ENCODE results near the gene C2orf49.

The C2orf49 gene

GRCh38 chr2:105337122-105338019 lies at the start of gene C2orf49:
Gene C2orf49, plus strand, starts transcription at chr2:105337540. Its CDS starts 48 bp downstream, at chr2:105337588.
- DNase-seq (ENCODE audit: low spot score): peak; percentile 92

GRCh38 chr2:105287692-105288091 lies 49.6 kb upstream of the C2orf49 start:
- DNase-seq (ENCODE audit: low spot score): peak; percentile 43

DNA sequence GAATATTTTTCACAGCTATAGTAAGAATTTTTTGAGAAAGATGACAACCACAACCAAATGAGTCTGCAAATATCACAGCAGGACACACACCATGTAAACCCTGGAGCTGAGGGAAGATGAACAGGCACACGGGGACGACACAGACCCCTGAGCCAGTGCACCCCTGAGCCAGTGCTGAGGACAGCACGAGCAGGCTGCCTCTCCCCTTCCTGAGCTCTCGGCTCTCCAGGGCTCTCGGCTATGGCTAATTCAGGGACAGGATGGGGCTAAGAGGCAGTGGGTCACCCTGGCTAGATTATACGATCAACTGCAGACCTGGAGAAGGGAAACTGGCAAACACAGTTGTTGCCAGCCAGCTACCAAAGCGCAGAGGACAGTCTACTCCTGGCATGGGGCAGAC lies 49.2 kb upstream of the C2orf49 start:
- no peak for DNase-seq (ENCODE audit: low spot score)

DNA sequence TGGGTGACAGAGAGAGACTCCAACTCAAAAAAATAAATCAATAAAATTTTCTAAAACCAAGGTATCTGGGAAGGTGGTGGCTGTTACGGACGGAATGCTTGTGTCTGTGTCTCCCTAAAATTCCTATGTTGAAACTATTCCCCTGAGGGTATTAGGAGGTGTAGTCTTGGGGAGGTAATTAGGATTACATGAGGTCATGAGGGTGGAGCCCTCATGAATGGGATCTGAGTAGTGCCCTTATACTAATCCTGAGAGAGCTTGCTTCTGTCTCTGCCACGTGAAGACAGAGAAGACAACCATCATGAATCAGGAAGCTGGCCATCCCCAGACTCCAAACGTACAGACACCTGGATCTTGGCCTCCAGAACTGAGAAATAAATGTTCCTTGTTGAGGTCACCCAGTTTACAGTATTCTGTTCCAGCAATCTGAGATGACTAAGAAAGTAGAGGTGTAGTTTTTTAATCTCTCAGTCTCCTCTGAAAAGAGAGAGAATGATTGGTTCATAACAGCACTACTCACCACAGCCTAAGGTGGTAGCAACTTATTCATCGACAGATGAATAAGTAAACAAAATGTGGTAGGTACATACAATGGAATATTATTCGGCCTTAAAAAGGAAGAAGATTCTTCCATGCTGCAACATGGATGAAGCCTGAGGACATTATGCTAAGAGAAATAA lies 46.2 kb upstream of the C2orf49 start:
- DNase-seq (ENCODE audit: low spot score): no peak

DNA sequence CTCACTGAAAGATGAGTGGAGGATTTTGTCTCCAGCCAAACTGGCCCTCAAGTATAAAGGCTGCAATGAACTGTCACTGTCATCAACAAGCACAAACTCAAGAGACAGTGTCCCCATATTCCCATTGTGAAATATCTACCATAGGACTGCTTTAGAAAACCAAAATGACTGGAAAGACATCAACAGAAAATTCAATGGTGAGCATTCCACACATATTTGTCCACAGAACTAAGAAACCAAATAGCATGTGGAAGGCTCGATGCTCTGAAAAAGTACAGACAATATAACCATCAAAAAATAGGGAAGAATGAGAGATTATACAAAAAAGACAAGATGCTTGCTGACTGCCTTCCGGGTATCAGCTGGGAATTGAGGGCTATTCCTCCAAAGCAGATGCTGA lies 45.4 kb upstream of the C2orf49 start:
- no peak for DNase-seq (ENCODE audit: low spot score)

DNA sequence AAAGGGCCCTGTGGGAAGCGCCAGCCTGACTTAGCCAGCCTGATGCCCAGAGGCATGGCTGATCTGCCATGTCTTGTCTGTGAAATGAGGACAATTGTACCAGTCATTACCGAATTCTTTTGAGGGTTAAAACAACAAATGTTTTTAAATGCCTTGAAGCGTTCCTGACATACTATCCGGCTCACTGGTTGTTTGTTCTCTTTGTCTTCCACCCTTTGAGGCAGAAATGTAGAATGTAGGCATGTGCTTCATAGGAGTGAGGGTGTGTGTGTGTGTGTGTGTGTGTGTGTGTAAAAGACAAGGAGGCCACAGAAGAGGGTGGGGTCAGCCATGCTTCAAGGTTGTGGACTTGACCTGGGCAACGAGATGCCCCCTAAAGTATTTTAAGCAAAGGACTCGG lies 43.3 kb upstream of the C2orf49 start:
- DNase-seq (ENCODE audit: low spot score): no peak

- DNase-seq (ENCODE audit: low spot score): peak; percentile 76
Measured at GRCh38 chr2:105294844-105295481, 42.4 kb upstream of the C2orf49 start.

DNA sequence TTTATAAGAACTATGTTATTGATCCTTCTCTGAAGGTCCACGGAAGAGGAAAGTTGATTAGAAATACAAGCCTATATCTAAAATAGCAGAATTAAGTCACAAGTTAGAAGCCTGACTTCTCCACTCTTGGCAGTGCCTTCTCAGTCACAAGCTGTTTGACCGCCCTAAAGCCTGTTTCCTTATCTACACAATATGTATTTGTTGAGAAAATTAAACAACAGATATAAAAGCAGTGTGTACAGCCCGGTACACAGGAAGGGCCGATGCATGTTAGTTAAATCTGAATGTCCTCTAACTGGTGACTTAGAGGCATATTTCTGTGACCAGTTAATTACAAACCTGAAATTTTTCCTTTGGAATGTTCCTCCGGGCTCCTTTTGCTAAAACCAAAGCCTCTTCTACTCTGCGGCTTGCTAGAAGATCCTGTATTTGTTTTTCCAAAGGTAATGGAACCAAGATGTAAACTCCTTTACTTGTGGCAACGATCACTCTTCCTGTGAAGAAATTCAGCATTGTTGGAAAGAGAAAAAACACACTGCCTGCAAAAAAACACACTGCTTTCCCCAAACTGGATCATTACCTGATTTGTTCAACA lies 41.2 kb upstream of the C2orf49 start:
- DNase-seq (ENCODE audit: low spot score): no peak

DNA sequence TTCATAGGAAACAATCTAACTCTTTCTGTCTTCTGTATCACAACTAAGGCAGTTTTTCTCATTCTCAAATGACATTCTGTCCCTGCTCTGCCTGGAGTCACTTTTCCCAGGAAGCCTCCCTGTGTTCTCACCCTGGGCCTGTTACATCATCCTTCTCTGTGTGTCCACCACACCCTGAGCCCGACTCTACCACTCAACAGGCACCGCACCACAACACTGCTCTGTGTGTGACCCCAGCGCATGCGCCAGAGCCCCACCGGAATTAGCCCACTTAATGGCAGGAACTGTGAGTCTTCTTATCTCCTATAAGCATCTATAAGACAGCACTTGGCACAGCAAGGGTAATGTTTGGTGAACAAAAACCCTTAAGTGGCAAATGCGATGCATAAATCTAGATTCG lies 40.1 kb upstream of the C2orf49 start:
- no peak for DNase-seq (ENCODE audit: low spot score)

GRCh38 chr2:105298017-105298416 lies 39.3 kb upstream of the C2orf49 start:
- no peak for DNase-seq (ENCODE audit: low spot score)

DNA sequence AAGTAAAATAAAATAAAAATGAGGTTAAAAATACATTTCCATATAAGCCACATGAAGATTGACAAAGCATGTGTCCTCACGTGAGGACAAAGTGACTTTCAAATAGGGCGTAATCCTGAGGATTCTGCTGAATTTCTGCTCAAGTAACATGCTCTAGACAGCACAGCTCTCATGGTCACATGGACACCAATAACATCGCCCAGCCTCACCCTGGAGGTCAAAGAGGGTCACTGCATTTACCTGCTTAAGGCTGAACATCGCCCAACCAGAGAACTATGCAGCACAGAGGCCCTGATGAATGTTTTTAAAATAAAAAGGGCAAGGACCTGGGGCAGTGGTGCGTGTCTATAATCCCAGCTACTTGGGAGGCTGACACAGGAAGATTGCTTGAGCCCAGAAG lies 38.0 kb upstream of the C2orf49 start:
- DNase-seq (ENCODE audit: low spot score): no peak

- DNase-seq (ENCODE audit: low spot score): no peak
Measured at GRCh38 chr2:105301646-105302045, 35.7 kb upstream of the C2orf49 start.

DNA sequence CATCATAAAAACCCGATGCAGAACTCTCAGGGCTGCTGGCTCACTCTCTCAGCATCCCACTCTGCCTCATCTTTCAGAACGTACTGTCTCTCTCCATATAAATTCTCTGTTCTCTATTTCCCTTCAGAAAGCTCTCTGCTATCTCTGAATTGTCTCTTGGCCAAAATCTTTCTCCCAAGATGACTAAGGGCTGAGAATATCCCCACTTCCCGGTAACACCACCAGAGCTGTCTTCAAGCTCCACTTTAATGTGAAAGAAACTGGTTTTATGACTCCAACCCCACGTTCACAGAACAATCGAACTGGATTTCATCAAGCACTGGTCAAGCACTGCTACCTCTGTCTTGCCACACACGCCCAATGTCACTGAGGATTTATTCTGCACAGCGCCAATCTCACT lies 30.2 kb upstream of the C2orf49 start:
- DNase-seq (ENCODE audit: low spot score): no peak

DNA sequence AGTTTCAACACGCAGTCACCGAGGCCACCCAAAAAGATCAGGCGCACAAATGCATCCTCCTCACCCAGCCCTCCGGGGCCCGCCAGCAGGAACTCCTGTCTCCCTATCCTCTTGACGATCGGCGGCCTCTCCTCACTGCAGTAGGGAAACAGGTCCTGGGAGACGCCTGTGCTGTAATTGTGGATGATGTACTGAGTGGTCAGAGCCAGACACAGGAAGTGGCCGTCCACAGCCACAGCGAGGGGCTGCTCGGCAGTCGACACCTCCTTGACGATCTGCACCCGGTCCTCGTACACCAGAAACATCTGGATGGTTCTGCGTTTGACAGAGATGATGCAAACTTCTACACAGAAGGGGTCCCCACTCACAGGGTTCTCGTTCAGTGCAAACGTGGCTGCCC lies 29.8 kb upstream of the C2orf49 start:
- DNase-seq (ENCODE audit: low spot score): no peak

DNA sequence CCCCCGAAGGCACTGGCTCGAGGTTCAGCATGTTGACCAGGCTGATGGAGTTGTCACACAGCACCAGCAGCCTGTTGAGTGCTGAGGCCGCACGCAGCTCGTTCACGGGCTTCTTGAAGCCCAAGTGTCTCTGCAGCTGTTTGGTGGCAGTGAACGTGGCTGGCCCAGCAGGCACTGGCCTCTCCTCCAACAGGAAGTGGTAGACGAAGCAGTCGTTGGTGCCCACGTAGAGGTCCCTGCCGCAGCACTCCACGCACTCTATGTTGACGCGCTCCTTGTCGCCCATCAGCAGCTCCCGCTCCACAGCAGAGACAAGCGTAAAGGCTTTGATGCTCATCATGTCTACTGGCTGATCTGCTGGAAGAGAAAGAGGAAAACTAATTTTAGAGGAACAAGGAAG lies 29.4 kb upstream of the C2orf49 start:
- DNase-seq (ENCODE audit: low spot score): no peak

GRCh38 chr2:105308382-105309146 lies 28.8 kb upstream of the C2orf49 start:
- no peak for DNase-seq (ENCODE audit: low spot score)

DNA sequence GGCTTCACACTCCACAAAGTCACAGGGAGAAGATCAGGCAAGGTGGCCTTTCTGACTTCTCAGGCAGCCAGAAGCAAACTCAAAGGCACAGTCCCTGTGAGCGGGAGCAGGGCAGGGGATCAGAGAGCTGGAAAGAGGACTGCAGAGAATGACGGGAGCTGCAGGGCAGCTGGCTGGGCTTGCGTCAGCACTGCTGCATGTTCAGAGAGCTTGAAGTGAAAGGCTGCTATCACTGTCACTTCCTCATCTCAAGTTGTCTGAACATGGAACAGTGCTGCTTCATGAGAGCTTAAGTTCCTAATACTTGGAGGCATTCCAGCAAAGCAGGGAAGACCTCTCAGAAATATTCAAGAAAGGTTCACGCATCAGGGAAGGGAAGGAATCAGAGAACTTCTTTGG lies 28.2 kb upstream of the C2orf49 start:
- no peak for DNase-seq (ENCODE audit: low spot score)

DNA sequence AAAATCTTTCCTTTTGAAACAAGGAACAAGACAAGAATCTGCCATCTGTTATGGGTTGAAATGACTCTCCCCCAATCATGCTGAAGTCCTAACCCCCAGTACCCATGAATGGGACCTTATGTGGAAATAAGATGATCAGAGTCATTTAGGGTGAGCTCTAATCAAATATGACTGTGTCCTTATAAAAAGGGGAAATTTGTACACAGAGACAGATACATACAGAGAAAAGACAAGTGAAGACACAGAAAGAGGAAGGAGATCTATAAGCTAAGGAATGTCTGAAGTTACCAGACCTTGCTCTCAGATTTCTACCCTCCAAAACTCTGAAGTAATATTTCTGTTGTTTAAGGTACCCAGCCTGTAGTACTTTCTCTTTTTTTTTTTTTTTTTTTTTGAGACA lies 23.5 kb upstream of the C2orf49 start:
- DNase-seq (ENCODE audit: low spot score): no peak

GRCh38 chr2:105315314-105315713 lies 22.0 kb upstream of the C2orf49 start:
- no peak for DNase-seq (ENCODE audit: low spot score)

GRCh38 chr2:105317937-105318336 lies 19.4 kb upstream of the C2orf49 start:
- DNase-seq (ENCODE audit: low spot score): no peak

- DNase-seq (ENCODE audit: low spot score): peak; percentile 40
Measured at GRCh38 chr2:105320651-105321215, 16.6 kb upstream of the C2orf49 start.
